Effector CD4-positive, alpha-beta T cell (primary cell): ENCODE data around the gene FAF2.
"Not testable (repeated sequence)": the region's sequence is repeated elsewhere in the genome, so short reads cannot be mapped to it uniquely, and the experiment has no call there.

Experiments
- DNase-seq: peaks from one replicate; pipeline ENCODE4 v3.0.0-alpha.2; 2020

Gene FAF2

DNA sequence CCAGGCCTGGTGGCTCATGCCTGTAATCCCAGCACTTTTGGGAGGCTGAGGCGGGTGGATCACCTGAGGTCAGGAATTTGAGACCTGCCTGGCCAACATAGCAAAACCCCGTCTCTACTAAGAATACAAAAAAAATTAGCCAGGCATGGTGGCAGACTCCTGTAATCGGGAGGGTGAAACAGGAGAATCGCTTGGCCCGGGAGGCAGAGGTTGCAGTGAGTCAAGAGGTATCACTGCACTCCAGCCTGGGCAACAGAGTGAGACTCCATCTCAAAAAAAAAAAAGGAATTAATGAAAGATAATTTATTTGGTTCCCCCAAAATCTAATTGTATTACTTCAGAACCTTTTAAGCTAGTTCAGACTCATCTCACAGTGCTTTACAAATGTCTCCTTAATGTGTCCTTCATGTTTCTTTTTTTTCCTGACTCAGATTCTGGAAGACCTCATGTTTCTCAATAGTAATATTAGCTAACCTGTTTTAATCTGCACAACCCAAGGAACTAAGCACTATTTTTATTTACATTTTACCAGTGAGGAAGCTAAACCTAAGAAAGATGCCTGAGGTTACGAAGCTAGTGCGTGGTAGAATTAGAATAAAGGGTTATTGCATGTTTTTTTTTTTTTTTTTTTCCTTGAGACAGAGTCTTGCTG, 15.1 kb downstream of the FAF2 start:
- no peak for DNase-seq

DNA sequence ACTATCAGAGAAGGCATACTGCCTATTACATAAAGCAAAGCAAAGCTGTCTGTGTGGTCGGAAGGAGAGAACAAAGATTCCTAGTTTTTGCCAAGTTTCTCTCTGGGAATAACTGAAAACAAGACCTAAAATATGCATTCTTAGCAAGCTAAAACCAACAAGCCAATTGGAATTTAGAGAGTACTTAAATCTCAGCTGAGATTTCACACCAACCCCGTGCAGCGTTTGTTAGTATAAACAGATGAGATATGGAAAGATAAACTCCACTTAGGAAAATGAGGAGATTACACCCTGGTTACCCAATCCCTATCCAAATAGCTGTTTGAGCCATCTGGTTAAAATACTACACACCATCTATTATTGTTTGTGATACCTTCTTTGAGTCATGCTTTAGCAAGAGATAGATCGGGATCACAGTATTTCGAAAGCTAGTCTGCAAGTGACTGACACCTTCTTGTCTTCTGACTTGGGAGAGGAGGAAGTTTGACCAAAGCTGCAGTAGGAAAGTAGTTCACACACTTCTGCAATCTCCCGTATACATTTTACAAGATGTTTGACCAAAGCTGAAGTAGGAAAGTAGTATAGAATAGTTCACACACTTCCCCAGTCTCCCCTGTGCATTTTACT, 18.2 kb downstream of the FAF2 start:
- DNase-seq = no peak

DNA sequence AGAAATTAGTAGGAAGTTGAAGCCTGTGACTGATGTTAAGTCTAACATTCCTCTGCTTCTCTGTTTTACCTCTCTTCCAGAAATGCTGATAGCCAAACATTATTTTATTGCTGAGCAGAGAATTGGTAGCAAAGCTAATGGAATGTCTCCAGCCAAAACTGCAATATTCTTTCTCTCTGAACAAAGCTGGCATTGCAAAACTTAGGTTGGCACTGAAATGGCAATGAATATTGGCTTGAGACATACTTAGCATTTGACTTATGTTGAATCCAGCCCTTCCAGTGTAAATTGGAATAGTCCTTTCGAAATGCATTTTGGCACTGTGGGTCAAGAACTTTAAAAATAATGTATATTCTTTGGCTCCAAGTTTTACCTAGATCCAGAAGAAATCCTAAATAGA, 21.1 kb downstream of the FAF2 start:
- no peak for DNase-seq

DNA sequence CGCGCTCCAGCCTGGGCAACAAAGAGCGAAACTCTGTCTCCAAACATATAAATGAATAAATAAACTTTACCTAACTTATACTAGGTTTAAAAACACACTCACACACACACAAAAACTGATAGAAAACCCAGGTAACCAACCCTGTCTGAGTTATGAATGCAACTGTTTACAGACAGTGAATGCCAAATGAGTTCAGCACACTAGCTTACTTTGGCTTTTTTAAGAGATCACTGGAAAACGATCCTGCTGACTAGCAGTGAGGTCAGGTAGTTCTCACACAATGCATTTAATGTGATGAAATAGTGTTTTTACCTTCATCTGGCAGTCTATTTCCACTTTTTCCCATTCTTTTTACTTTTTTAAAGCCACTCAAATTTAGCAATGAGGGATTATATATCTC, 22.4 kb downstream of the FAF2 start:
- no peak for DNase-seq

DNA sequence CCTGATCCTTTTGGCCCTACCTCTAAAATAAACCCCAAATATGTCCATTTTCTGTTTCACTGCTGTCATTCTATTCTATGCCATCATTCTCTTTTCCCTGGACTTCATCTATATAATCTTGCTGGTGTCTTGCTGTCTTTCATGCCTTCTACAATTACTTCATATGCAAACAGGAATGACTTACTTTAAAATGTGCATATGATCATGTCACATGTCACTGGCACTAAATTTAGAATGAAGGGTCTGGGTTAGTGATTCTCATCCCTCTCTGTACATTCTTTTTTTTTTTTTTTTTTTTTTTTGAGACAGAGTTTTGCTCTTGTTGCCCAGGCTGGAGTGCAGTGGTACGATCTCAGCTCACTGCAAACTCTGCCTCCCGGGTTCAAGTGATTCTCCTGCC, 22.9 kb downstream of the FAF2 start:
- DNase-seq = no peak

DNA sequence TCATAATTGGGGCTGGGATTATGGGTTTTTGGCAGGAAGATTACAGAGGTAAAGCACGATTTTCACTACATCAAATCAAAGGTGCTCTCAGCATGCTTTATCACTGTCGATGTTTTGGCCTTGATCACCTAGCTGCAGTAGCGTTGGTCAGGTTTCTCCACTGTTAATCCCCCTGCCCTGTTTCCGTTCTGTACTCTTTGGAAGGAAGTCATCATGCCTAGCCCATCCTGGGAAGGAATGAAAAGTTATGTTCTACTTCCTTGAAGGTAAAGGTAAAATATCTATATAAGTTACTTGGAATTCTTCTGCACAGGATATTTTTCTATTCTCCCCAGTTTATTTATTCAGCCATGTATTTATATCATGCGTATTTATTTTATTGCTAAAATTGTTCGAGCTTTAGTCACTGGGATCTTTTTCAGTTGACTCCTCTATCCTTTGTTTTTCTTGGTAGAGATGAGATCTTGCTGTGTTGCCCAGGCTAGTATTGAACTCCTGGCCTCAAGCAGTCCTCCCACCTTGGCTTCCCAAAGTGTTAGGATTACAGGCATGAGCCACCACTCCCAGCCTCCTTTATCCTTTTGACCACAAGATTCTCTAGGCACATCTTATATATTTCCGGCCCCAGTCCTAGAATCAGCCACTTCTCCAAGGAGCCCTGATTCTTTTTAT, 25.3 kb downstream of the FAF2 start:
- no peak for DNase-seq

DNA sequence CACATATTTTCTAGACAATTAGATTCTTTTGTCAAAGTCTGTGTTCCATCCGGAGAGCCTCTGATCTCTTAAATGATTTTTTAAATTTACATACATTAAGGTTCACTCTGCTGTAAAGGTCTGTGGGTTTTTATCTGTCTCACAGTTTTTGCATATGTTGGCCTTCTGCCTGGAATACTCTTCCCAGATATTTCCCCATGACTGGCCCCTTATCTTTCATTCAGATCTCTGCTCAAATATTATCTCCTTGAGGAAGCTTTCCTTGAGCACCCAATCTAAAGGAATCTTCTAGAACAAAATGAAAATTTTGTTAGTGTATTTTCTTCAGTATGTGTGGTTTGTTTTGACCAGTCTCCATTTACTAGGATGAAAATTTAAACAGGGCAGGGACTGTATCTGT, 26.3 kb downstream of the FAF2 start:
- no peak for DNase-seq

DNA sequence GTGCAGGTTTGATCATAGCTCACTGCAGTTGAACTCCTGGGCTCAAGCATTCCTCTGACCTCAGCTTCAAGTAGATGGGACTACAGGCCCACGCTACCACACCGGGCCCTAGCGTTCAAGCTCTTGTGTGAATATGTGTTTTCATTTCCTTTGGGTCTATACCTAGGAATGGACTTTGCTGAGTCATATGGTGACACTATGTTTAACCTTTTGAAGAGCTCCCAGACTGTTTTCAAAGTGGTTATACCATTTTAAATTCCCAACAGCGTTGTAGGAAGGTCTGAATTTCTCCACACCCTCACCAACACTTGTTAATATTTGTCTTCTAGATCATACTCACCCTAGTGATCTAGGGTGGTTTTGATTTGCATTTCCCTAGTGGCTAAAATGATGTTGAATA, 33.5 kb downstream of the FAF2 start:
- no peak for DNase-seq

DNA sequence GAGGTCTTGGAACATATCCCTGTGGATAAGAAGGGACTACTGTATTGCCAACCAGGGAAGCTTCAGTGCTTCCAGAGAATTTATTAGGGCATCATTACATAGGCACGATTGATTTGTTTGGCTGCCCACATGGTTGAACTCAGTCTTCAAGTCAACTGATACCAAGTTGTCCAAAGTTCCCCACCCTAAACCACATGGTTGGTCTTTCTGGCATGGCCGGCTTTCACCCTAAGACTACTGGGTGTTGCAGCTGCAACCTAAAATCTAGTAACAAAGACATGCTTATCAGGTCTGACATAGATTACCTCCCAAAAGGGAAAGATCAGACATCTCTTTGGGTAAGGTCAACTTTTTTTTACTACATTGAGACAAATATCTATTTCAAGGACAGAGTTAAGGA, 37.0 kb downstream of the FAF2 start:
- DNase-seq = no peak

DNA sequence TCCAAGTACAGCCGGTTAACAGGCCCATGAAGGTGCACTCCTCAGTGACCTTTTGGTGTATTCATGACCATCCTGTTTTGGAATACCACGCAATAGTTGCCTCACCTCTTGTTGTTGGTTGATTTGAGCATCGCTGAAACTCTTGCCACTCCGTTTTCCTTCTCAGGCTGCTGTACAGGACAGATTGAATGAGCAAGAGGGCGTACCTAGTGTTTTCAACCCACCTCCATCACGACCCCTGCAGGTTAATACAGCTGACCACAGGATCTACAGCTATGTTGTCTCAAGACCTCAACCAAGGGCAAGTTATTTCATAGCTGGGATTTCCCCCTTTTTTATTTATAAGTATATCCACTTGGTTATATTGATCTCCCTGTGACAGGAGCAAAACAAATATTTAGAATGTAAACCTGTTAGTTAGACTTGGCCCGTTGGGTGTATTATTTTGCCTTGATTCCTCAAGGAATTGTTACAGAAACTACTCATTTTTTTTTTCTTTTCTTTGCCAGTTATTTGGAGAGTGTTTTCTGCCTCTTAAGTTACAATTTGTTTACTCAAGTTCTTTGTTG, 38.1 kb downstream of the FAF2 start:
- no peak for DNase-seq

DNA sequence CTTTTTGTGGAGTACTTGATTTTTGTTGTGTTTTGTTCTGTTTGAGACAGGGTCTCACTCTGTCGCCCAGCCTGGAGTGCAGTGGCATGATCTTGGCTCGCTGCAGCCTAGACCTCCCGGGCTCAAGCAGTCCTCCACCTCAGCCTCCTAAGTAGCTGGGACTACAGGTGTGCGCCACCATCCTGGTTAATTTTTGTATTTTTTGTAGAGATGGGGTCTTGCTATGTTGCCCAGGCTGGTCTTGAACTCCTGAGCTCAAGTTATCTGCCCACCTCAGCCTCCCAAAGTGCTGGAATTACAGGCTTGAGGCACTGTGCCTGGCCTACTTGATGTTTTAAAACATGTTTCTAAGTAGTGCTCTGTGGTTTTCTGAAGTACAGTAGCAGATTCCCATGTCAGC, 39.0 kb downstream of the FAF2 start:
- DNase-seq = not testable (repeated sequence)

DNA sequence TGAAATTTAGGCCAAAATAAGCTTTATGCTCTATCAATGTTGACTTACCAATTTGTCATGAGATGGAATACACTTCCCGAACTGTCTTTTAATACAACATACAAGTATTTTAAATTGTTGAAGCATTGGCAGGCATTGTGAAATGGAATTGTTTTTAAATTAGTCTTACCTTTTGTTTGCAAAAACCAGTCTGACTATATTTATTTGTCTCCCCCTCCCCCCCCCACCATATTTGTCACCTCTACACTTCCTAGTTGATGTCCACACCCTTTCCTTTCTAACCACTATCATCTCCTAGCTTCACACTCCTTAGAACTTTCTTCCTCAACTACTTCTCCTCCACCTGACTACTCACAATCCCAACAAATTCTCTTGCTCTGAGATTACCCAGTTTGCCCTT, 40.9 kb downstream of the FAF2 start:
- no peak for DNase-seq

DNA sequence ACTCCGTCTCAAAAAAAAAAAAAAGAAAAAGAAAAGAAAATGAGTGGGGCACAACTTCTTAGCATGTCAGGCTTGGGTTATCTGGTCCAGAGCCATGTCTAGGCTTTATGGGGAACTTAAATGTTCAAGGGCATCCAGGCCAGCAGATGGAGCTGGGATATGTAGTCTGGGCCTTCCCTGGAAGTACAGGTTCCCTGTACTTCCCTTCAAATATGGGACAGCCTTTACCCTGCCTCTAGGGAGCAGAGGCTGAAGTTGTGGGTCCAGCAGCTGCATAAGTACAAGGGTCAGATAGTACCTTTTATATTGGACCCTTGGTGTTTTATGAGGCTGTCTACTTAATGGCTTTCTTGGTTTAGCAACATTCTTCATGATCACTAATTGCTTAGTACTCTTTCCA, 42.1 kb downstream of the FAF2 start:
- no peak for DNase-seq

DNA sequence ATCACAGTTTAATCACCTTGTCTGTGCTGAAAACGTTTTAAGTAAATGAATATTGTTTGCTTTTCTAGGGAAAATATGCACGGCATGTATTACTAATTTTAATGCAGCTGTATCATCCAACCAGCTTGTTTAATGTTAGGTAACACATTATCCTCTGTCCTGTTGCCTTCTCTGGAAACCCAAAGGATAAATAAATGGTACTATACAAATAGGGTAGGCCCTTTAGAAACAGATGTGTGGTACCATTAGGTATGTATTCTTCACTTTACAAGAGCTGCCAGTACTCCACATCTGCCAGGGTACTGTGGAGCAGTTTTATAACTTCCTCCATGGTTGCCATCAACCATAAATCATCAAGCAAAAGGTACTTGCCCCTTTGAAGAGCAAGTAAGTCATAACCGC, 42.9 kb downstream of the FAF2 start:
- no peak for DNase-seq

DNA sequence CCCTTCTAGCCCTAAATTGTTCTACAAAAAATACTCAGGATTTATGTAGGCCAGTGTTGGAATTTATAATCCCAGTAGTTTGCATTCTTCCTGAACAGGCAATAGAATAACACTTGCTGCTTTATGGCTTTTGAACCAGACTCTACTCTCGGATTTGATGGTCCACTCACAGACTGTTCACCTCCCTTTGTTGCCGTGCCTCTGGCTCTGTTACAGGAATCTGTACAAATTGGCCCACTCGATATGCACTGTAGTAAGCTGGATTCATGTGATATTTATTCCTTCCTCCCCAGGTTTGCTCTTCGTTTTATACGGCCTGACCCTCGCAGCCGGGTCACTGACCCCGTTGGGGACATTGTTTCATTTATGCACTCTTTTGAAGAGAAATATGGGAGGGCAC, 43.7 kb downstream of the FAF2 start:
- no peak for DNase-seq

DNA sequence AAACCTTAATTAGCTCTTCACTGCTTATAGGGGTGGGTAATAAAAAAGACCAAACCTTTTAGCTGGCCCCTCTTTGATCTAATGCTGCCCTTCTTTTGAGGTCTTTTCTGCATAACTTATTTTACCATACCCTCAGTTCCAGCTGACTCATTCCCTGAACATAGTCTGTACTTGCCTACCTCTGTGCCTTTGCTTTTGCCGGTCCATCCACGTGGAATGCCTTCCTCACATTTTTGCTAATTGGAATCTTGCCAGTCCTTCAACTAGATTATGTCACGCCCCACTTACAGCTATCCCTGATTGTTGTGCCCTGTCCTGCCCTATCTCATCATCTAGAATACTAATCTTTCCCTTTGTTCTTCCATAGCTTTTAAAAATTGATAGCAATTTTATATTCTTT, 44.2 kb downstream of the FAF2 start:
- DNase-seq = no peak

DNA sequence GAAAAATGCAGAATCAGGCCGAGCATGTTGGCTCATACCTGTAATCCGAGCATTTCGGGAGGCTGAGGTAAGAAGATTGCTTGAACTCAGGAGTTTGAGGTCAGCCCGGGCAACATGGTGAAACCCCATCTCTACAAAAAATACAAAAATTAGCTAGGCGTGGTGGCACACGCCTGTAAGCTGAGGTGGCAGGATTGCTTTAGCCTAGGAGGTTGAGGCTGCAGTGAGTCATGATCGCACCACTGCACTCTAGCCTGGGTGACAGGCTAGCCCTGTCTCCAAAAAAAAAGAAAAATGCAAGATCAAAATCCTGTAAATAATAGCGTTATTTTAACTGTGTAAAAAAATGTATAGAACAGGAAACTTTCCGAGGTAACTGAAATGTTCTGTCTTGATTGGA, 49.7 kb downstream of the FAF2 start:
- no peak for DNase-seq

DNA sequence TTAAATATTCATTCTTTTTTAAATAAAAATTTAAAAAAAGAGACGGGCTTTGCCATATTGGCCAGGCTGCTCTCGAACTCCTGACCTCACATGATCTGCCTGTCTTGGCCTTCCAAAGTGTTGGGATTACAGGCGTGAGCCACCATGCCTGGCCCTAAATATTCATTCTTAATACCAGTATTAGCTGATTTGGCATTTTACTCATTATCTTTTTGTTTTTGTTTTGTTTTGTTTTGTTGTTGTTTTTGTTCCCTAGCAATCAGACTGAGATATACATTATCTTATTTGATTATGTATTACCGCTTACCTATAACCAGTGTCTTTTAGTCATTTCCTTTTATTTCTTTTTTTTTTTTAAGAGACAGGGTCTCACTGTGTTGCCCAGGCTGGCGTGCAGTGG, 51.1 kb downstream of the FAF2 start:
- no peak for DNase-seq

DNA sequence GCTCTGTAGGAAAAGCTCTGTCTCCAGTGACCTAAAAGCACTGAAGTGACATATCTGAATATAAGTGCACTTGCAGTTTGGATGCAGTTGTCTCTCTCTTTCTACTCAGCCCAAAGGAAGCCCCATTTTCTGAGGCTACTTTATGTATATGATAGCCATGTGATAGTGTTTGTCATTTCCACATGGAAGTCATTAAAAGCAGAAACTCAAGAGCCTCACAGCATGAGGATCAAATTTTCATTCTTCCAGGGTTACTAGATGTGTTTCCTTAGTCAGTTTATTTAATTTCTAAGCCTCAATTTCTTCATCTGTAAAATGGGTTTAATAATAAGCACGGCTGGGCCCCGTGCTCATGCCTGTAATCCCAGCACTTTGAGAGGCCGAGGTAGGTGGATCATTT, 52.3 kb downstream of the FAF2 start:
- DNase-seq = no peak

DNA sequence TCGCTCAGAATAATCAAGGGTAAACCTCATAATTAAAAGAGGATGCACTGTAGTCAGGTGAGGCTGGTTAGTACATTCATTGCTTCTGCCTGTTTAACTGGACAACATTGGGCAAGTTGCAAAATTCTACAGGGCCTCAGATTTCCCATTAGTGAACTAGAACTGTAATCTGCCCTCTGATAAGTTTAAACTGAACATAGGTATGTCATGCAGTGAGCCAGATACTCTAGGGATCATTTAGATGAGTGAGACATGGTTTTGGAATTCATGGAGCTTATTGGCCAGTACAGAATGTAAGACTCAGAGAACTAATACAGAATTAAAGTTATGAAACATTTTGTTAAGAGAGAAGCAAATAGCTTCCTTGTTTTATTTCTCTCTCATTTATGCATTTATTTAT, 53.1 kb downstream of the FAF2 start:
- no peak for DNase-seq

DNA sequence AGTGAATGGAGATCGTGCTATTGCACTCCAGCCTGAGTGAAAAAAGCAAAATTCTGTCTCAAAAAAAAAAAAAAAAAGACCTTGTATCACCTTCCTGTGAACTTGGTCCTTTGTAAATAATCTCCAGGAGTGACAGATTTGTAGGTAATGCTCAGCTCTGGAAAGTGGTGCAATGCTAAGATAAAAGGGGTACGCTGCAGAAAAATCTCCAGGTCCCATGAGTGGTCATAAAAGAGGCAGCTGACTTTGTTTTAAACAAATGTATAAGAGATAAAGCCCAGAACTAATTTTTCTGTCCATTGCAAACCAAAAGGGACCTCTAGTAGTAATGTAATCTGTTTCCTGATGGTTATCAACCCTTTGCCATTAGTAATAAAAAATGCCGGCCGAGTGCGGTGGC, 55.3 kb downstream of the FAF2 start:
- no peak for DNase-seq

DNA sequence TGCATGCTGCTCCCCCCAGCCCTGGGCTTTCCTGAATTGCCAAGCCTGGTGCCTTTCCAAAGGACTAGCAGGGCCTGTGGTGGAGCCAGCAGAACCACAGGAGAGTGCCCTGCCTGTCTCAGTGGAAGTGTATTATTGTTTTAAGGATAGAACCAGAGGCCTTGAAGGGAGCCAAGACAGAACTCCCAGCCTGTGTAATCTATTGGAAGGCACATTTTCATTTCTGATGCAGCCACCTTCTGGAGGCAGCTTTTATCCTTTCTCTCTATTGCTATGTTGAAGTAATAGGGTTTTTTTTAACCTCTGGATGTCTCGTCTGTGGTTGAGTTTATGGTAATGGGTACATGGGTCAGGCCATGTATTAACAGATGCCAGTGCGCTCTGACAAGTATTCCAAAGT, 59.7 kb downstream of the FAF2 start:
- no peak for DNase-seq

DNA sequence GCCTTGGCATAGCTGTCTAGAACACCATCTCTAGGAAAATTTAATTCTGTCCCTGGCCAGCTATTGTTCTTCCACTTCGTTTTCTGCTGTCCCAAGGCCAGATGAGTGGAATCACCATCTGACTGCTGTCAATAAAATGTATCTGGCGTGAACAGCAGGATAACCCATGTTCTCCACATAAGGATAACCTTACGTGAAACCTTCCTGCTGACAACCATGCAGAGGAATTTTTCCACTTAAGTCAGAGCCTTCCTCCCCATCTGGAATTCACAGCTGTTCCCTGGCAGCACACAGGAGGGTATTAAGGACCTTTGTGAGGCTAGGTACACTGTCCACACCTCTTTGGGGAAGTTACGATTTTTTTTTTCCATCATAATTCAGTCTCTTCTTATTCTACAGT, 60.4 kb downstream of the FAF2 start:
- no peak for DNase-seq

DNA sequence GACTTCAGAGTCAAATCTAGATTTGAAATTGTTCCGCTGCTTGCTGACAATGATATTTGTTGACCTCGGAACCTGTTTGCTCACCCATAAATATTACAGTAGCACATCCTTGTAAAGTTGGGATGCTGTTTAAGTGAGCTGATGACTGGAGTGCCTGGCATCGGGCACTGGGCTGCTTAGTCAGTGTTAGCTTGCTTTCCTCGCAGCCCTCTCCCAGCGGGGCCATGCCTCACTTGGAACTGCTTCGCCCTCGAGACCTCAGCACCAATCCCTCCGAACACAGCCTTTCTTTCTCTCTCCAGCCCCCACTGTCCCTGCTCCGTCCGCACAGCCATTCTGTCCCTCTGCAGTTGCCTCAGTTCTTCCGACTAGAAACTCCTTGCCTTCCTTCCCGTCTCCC, 65.6 kb downstream of the FAF2 start:
- DNase-seq = no peak
